ENCODE measurements around the gene RGS9BP.

- TF ChIP-seq, protein P1, sequence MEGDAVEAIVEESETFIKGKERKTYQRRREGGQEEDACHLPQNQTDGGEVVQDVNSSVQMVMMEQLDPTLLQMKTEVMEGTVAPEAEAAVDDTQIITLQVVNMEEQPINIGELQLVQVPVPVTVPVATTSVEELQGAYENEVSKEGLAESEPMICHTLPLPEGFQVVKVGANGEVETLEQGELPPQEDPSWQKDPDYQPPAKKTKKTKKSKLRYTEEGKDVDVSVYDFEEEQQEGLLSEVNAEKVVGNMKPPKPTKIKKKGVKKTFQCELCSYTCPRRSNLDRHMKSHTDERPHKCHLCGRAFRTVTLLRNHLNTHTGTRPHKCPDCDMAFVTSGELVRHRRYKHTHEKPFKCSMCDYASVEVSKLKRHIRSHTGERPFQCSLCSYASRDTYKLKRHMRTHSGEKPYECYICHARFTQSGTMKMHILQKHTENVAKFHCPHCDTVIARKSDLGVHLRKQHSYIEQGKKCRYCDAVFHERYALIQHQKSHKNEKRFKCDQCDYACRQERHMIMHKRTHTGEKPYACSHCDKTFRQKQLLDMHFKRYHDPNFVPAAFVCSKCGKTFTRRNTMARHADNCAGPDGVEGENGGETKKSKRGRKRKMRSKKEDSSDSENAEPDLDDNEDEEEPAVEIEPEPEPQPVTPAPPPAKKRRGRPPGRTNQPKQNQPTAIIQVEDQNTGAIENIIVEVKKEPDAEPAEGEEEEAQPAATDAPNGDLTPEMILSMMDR (IDR thresholded peaks at IDR 0.05), result no peak
- TF ChIP-seq POLR2A (IDR thresholded peaks at IDR 0.05), result no peak
Observed at GRCh38 chr19:32688311-32688710, 12.7 kb downstream of the RGS9BP start.

All from body of pancreas (tissue), 4 donors.